DND-41 (cell line): Measurements from ENCODE around the gene PREX1.

Source experiments
- ATAC-seq: fragments of 200-7000 bp; cut with Tn5 transposase; 3 replicates; pipeline ENCODE4 v1.9.1; 2021; ENCODE audit warnings: low read depth; ENCODE audit not compliant: insufficient read depth
- DNase-seq: peaks from one replicate; pipeline ENCODE4 v3.0.0-alpha.2; 2020
- H2AFZ ChIP-seq: 2 replicates; pipeline ENCODE4 v1.6.0; 2012; ENCODE audit warnings: low read depth, low read length
- H3K27ac ChIP-seq: 2 replicates; pipeline ENCODE4 v1.5.1; 2012; ENCODE audit warnings: low read length, inconsistent platforms
- H3K27me3 ChIP-seq: fragments of 200-600 bp; sonication (generic); 2 replicates; pipeline ENCODE4 v1.6.0; 2012; ENCODE audit warnings: low read length, mild to moderate bottlenecking, inconsistent platforms; ENCODE audit not compliant: insufficient read depth, poor library complexity
- H3K36me3 ChIP-seq: 2 replicates; pipeline ENCODE4 v1.5.1; 2012; ENCODE audit warnings: low read length, inconsistent platforms; ENCODE audit not compliant: insufficient read depth
- H3K4me1 ChIP-seq: 2 replicates; pipeline ENCODE4 v1.5.1; 2012; ENCODE audit warnings: mild to moderate bottlenecking, low read length; ENCODE audit not compliant: insufficient read depth
- H3K4me2 ChIP-seq: 2 replicates; pipeline ENCODE4 v1.6.0; 2012; ENCODE audit warnings: mild to moderate bottlenecking, moderate library complexity, low read length, inconsistent platforms; ENCODE audit not compliant: insufficient read depth
- H3K4me3 ChIP-seq, 2 experiments: fragments of 200-600 bp in 1 of 2; shearing (Covaris generic) in 1 of 2; 2 replicates each; pipeline ENCODE4 v1.5.1; 2012 to 2016; ENCODE audit warnings: inconsistent platforms in 2 of 2, low read length in 2 of 2, mild to moderate bottlenecking in 2 of 2, low read depth in 1 of 2, moderate library complexity in 1 of 2
- H3K79me2 ChIP-seq: 2 replicates; pipeline ENCODE4 v1.6.0; 2012; ENCODE audit warnings: low read length, inconsistent platforms; ENCODE audit not compliant: insufficient read depth
- H3K9ac ChIP-seq: 2 replicates; pipeline ENCODE4 v1.6.0; 2012; ENCODE audit warnings: low read depth, mild to moderate bottlenecking, inconsistent platforms, low read length, moderate library complexity
- H3K9me3 ChIP-seq: 2 replicates; pipeline ENCODE4 v1.5.1; 2012; ENCODE audit warnings: low read length, moderate library complexity, mild to moderate bottlenecking, inconsistent platforms; ENCODE audit not compliant: insufficient read depth, severe bottlenecking
- H4K20me1 ChIP-seq: 2 replicates; pipeline ENCODE4 v1.6.0; 2012; ENCODE audit warnings: low read length; ENCODE audit not compliant: insufficient read depth
- EZH2 ChIP-seq: IDR thresholded peaks from 3 replicates; pipeline ENCODE4 v1.6.1; 2012; ENCODE audit warnings: borderline replicate concordance, low read depth, mild to moderate bottlenecking, moderate library complexity, low read length, inconsistent platforms; ENCODE audit not compliant: severe bottlenecking
- TF ChIP-seq, protein P1 (sequence below): IDR thresholded peaks from 2 replicates; pipeline ENCODE4 v1.5.1; 2012; ENCODE audit warnings: borderline replicate concordance, low read length, moderate library complexity, mild to moderate bottlenecking; ENCODE audit not compliant: poor library complexity, severe bottlenecking; ENCODE audit errors: extremely low read depth

Gene PREX1

DNA sequence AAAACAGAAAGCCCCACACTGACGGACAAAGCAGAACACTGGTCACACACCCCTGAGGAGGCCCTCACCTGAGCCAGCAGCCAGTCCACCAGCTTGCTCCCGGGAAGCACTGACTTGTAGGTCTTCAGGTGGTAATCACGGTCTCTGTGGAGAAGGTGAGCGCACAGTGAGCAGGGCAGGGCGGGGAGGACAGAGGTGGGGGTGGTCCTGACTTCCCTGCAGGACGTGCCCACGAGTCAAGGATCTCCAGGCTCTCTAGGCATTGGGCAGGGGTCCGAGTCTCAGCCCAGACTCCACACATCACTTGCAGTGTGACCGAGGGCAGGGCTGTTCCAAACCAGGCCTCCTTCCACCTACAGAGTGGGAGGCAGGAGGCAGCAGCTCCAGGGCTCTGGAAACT lies 151.7 kb downstream of the PREX1 start:
- H3K4me3 ChIP-seq, result no peak overlapping the region
- H4K20me1 ChIP-seq, result no peaks in the 10 kb centered on the region; the same call in 1 of the 2 replicates
- no peaks in the 10 kb centered on the region for H3K9me3 ChIP-seq
- H3K4me1 ChIP-seq, result no peaks in the 10 kb centered on the region
- H2AFZ ChIP-seq, result no peak overlapping the region
- no peaks in the 10 kb centered on the region for H3K27me3 ChIP-seq
- TF ChIP-seq, protein P1, sequence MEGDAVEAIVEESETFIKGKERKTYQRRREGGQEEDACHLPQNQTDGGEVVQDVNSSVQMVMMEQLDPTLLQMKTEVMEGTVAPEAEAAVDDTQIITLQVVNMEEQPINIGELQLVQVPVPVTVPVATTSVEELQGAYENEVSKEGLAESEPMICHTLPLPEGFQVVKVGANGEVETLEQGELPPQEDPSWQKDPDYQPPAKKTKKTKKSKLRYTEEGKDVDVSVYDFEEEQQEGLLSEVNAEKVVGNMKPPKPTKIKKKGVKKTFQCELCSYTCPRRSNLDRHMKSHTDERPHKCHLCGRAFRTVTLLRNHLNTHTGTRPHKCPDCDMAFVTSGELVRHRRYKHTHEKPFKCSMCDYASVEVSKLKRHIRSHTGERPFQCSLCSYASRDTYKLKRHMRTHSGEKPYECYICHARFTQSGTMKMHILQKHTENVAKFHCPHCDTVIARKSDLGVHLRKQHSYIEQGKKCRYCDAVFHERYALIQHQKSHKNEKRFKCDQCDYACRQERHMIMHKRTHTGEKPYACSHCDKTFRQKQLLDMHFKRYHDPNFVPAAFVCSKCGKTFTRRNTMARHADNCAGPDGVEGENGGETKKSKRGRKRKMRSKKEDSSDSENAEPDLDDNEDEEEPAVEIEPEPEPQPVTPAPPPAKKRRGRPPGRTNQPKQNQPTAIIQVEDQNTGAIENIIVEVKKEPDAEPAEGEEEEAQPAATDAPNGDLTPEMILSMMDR, result no peak
- TF ChIP-seq EZH2, result no peak
- H3K27ac ChIP-seq, result no peak overlapping the region
- no peaks in the 10 kb centered on the region for H3K79me2 ChIP-seq
- no peak for DNase-seq
- H3K4me2 ChIP-seq, result no peak overlapping the region
- ATAC-seq, result no peak
- H3K9ac ChIP-seq, result no peak overlapping the region
- no peaks in the 10 kb centered on the region for H3K36me3 ChIP-seq

GRCh38 chr20:48674461-48674860 lies 153.3 kb downstream of the PREX1 start:
- Histone ChIP-seq H3K27me3 (no peaks in the 10 kb centered on the region), H3K4me1 (no peaks in the 10 kb centered on the region), H3K4me3 (no peak overlapping the region), H2AFZ (no peak overlapping the region), H3K36me3 (no peaks in the 10 kb centered on the region), H3K79me2 (no peaks in the 10 kb centered on the region), H3K9me3 (no peaks in the 10 kb centered on the region), H3K9ac (no peak overlapping the region), H3K27ac (no peak overlapping the region), H3K4me2 (no peak overlapping the region), H4K20me1 (no peaks in the 10 kb centered on the region; the same call in 1 of the 2 replicates)
- no peak for DNase-seq
- ATAC-seq, result no peak
- TF ChIP-seq, protein P1, result no peak
- no peak for TF ChIP-seq EZH2

DNA sequence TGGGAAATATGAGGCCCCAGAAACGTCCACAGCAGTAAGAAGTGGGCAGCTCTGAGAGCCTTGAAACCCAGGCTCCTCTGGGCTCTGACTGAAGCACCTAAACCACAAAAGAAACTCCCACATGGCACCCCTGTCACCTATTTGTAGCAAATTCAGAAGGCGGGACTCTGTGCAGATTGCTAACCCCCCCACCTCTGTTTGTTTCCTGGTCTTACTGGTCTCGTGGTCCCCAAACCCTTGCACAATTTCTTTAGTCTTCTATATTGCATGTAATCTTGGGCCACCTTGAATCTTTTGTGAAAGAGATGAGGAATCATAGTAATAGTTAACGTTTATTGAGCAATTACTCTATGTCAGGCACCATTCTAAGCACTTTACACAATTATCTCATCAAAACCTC lies 154.3 kb downstream of the PREX1 start:
- Histone ChIP-seq H3K27ac (no peak overlapping the region), H3K36me3 (no peaks in the 10 kb centered on the region), H3K4me3 (no peak overlapping the region), H3K9ac (no peak overlapping the region), H3K79me2 (no peaks in the 10 kb centered on the region), H3K27me3 (no peaks in the 10 kb centered on the region), H3K4me1 (no peaks in the 10 kb centered on the region), H2AFZ (no peak overlapping the region), H3K4me2 (no peak overlapping the region), H3K9me3 (no peaks in the 10 kb centered on the region), H4K20me1 (no peaks in the 10 kb centered on the region; the same call in 1 of the 2 replicates)
- DNase-seq (no peak), ATAC-seq (peak; percentile 22; the same call in 2 of the 3 replicates)
- TF ChIP-seq, protein P1, result no peak
- TF ChIP-seq EZH2, result no peak

- Histone ChIP-seq H3K27me3 (no peaks in the 10 kb centered on the region), H3K9me3 (no peaks in the 10 kb centered on the region), H3K9ac (no peak overlapping the region), H3K4me1 (no peaks in the 10 kb centered on the region), H3K79me2 (no peaks in the 10 kb centered on the region), H3K36me3 (no peaks in the 10 kb centered on the region), H4K20me1 (no peaks in the 10 kb centered on the region; the same call in 1 of the 2 replicates), H3K27ac (no peak overlapping the region), H3K4me3 (no peak overlapping the region), H2AFZ (no peak overlapping the region), H3K4me2 (no peak overlapping the region)
- no peak for TF ChIP-seq EZH2
- TF ChIP-seq, protein P1, result no peak
- ATAC-seq (no peak), DNase-seq (no peak)
These were observed 155.5 kb downstream of the PREX1 start for GRCh38 chr20:48672324-48672723.
